H1 (cell line): ENCODE data around the gene PTGDS. TPM values are rescaled to one million over a fixed set of nuclear protein-coding genes. Genes with fewer than 3 reads are reported as not detected.

Source experiments
- CTCF ChIA-PET: fragments of 300-600 bp; sonication (Branson Sonifier 250); formaldehyde crosslinking; loops from one replicate; lab custom pipeline; 2021; ENCODE audit not compliant: partially characterized antibody; lab: Charles Lee
- POLR2A ChIA-PET: fragments of 300-600 bp; sonication (Branson Sonifier 250); formaldehyde crosslinking; loops from one replicate; lab custom pipeline; 2021; ENCODE audit warnings: inconsistent platforms; ENCODE audit not compliant: partially characterized antibody; lab: Charles Lee
- DNase-seq, 2 experiments: peaks; one replicate each; pipeline versions ENCODE4 v3.0.0 to v3.0.0-alpha.2; 2010 to 2022; ENCODE audit warnings: low spot score in 2 of 2, low read depth in 1 of 2, mixed read lengths in 1 of 2
- FAIRE-seq: peaks from 2 replicates; lab custom pipeline; 2011; peaks lifted over from hg19 to GRCh38; lab: Jason Lieb, UNC
- H2AFZ ChIP-seq: 2 replicates; pipeline ENCODE4 v1.8.1; 2012; ENCODE audit warnings: low read length, inconsistent platforms
- H2AK5ac ChIP-seq: 2 replicates; pipeline ENCODE4 v1.6.1; 2013; ENCODE audit warnings: low read depth, low read length
- H2BK120ac ChIP-seq: replicated peaks from 2 replicates; pipeline ENCODE3; 2013; ENCODE audit warnings: low read depth, low read length, inconsistent platforms
- H2BK12ac ChIP-seq: 2 replicates; pipeline ENCODE4 v1.6.1; 2013; ENCODE audit warnings: low read depth, low read length
- H2BK15ac ChIP-seq: 2 replicates; pipeline ENCODE4 v1.6.1; 2013; ENCODE audit warnings: low read length
- H2BK20ac ChIP-seq: 2 replicates; pipeline ENCODE4 v1.6.1; 2013; ENCODE audit warnings: low read length
- H2BK5ac ChIP-seq: 2 replicates; pipeline ENCODE4 v1.6.1; 2013; ENCODE audit warnings: low read depth, low read length
- H3K14ac ChIP-seq: 2 replicates; pipeline ENCODE4 v1.6.1; 2013; ENCODE audit warnings: inconsistent platforms; ENCODE audit not compliant: insufficient read length
- H3K18ac ChIP-seq: 2 replicates; pipeline ENCODE4 v1.6.1; 2013; ENCODE audit warnings: low read length; ENCODE audit errors: extremely low read depth
- H3K23ac ChIP-seq: 2 replicates; pipeline ENCODE4 v1.6.1; 2013; ENCODE audit warnings: inconsistent platforms; ENCODE audit not compliant: insufficient read length
- H3K23me2 ChIP-seq: 2 replicates; pipeline ENCODE4 v1.6.1; 2013; ENCODE audit warnings: low read depth, low read length
- H3K27ac ChIP-seq: 2 replicates; pipeline ENCODE4 v1.6.1; 2011; ENCODE audit warnings: low read depth, low read length, inconsistent platforms
- H3K27me3 ChIP-seq, 4 experiments: replicated peaks in 1 of 4; 1 replicate in 1 of 4; 2 replicates in 3 of 4; pipeline versions ENCODE4 v1.6.1 to v1.8.1; 2011 to 2013; ENCODE audit warnings: low read length in 3 of 4, mild to moderate bottlenecking in 3 of 4, inconsistent platforms in 2 of 4, mixed read lengths in 2 of 4, moderate library complexity in 1 of 4; ENCODE audit not compliant: control insufficient read depth in 3 of 4, insufficient read depth in 3 of 4; ENCODE audit errors: extremely low read depth in 1 of 4
- H3K36me3 ChIP-seq, 4 experiments: 2 replicates each; pipeline versions ENCODE4 v1.6.1 to v1.8.1; 2011 to 2013; ENCODE audit warnings: mild to moderate bottlenecking in 4 of 4, low read length in 3 of 4, moderate library complexity in 2 of 4, control low read depth in 1 of 4, inconsistent platforms in 1 of 4; ENCODE audit not compliant: insufficient read depth in 4 of 4, control insufficient read depth in 2 of 4
- H3K4ac ChIP-seq: replicated peaks from 2 replicates; pipeline ENCODE3; 2013; ENCODE audit warnings: low read length, low read depth, mixed read lengths, inconsistent platforms; ENCODE audit not compliant: insufficient read length
- H3K4me1 ChIP-seq, 4 experiments: replicated peaks in 1 of 4; 1 replicate in 1 of 4; 2 replicates in 3 of 4; pipeline versions ENCODE4 v1.6.1 to v1.8.1; 2011 to 2013; ENCODE audit warnings: low read length in 3 of 4, inconsistent platforms in 2 of 4, mixed read lengths in 1 of 4; ENCODE audit not compliant: insufficient read depth in 4 of 4, control insufficient read depth in 3 of 4
- H3K4me2 ChIP-seq, 2 experiments: 2 replicates each; pipeline versions ENCODE4 v1.6.1 to v1.8.1; 2011 to 2013; ENCODE audit warnings: low read depth in 2 of 2, low read length in 2 of 2, control low read depth in 1 of 2, inconsistent platforms in 1 of 2, mild to moderate bottlenecking in 1 of 2; ENCODE audit not compliant: insufficient read depth in 1 of 2
- H3K4me3 ChIP-seq, 4 experiments: fragments of 200-600, 300-600 bp in 1 of 4; sonication (generic), shearing (Covaris generic), sonication (Bioruptor Twin) in 1 of 4; 2 replicates each; pipeline versions ENCODE4 v1.5.1 to v1.8.1; 2011 to 2016; ENCODE audit warnings: low read length in 4 of 4, low read depth in 3 of 4, control low read depth in 2 of 4, inconsistent platforms in 2 of 4, mild to moderate bottlenecking in 2 of 4, mixed read lengths in 1 of 4, moderate library complexity in 1 of 4; ENCODE audit not compliant: insufficient read depth in 2 of 4; ENCODE audit errors: extremely low read depth in 1 of 4
- H3K56ac ChIP-seq: replicated peaks from 2 replicates; pipeline ENCODE3; 2013; ENCODE audit warnings: low read depth, mild to moderate bottlenecking, mixed read lengths, low read length, inconsistent platforms; ENCODE audit not compliant: insufficient read length
- H3K79me1 ChIP-seq: 2 replicates; pipeline ENCODE4 v1.6.1; 2013; ENCODE audit warnings: low read depth, low read length, control low read depth
- H3K79me2 ChIP-seq, 2 experiments: 2 replicates each; pipeline versions ENCODE4 v1.6.1 to v1.8.1; 2012 to 2013; ENCODE audit warnings: low read length in 2 of 2, mild to moderate bottlenecking in 2 of 2, inconsistent platforms in 1 of 2; ENCODE audit not compliant: insufficient read depth in 2 of 2, control insufficient read depth in 1 of 2
- H3K9ac ChIP-seq, 4 experiments: replicated peaks in 1 of 4; 1 replicate in 1 of 4; 2 replicates in 3 of 4; pipeline versions ENCODE4 v1.6.1 to v1.8.1; 2011 to 2013; ENCODE audit warnings: low read depth in 3 of 4, low read length in 3 of 4, control low read depth in 2 of 4, mild to moderate bottlenecking in 2 of 4, moderate library complexity in 2 of 4, inconsistent platforms in 1 of 4; ENCODE audit errors: extremely low read depth in 1 of 4
- H3K9me3 ChIP-seq, 2 experiments: 2 replicates each; pipeline versions ENCODE4 v1.6.1 to v1.8.1; 2012 to 2013; ENCODE audit warnings: mild to moderate bottlenecking in 2 of 2, moderate library complexity in 2 of 2, control low read depth in 1 of 2, inconsistent platforms in 1 of 2, low read depth in 1 of 2, low read length in 1 of 2, mixed read lengths in 1 of 2; ENCODE audit not compliant: insufficient read depth in 2 of 2
- H4K20me1 ChIP-seq, 2 experiments: replicated peaks in 1 of 2; 2 replicates each; pipeline versions ENCODE3 to v1.8.1; 2011 to 2013; ENCODE audit warnings: inconsistent platforms in 2 of 2, low read length in 2 of 2, mild to moderate bottlenecking in 1 of 2; ENCODE audit not compliant: insufficient read depth in 2 of 2, control insufficient read depth in 1 of 2
- H4K5ac ChIP-seq: 2 replicates; pipeline ENCODE4 v1.6.1; 2013; ENCODE audit warnings: low read length, low read depth, mixed read lengths, inconsistent platforms; ENCODE audit not compliant: insufficient read length
- H4K8ac ChIP-seq: 2 replicates; pipeline ENCODE4 v1.8.0; 2013; ENCODE audit warnings: mild to moderate bottlenecking, moderate library complexity, low read length, inconsistent platforms; ENCODE audit not compliant: insufficient read depth; ENCODE audit errors: extremely low read depth
- H4K91ac ChIP-seq: replicated peaks from 2 replicates; pipeline ENCODE3; 2013; ENCODE audit warnings: low read length, mixed read lengths, inconsistent platforms; ENCODE audit not compliant: insufficient read length
- BACH1 ChIP-seq: IDR thresholded peaks from 2 replicates; pipeline ENCODE4 v1.6.1; 2012; ENCODE audit warnings: low read length, improper control_type of control experiment
- BRCA1 ChIP-seq: IDR thresholded peaks from 2 replicates; pipeline ENCODE4 v1.6.1; 2012; ENCODE audit warnings: low read depth, low read length, improper control_type of control experiment
- CBX5 ChIP-seq: fragments of 300-800, 300-1000 bp; sonication (generic); IDR thresholded peaks from 2 replicates; pipeline ENCODE4 v1.7.1; 2016; ENCODE audit warnings: antibody characterized with exemption, low read length, low read depth
- EGR1 ChIP-seq: IDR thresholded peaks from 2 replicates; pipeline ENCODE4 v1.6.1; 2011; ENCODE audit warnings: low read depth, low read length, borderline replicate concordance
- NANOG ChIP-seq: IDR thresholded peaks from 2 replicates; pipeline ENCODE4 v1.6.1; 2011; ENCODE audit warnings: low read length, low read depth, mild to moderate bottlenecking, inconsistent platforms; ENCODE audit not compliant: insufficient read depth, poor library complexity, severe bottlenecking
- POLR2AphosphoS5 ChIP-seq: IDR thresholded peaks from 2 replicates; pipeline ENCODE4 v1.6.1; 2011; ENCODE audit warnings: low read depth, low read length
- RNF2 ChIP-seq: fragments of 200-900, 300-1000 bp; sonication (generic); IDR thresholded peaks from 2 replicates; pipeline ENCODE4 v1.7.1; 2016; ENCODE audit warnings: borderline replicate concordance, low read depth, mild to moderate bottlenecking, antibody characterized with exemption, low read length; ENCODE audit not compliant: poor library complexity, severe bottlenecking; ENCODE audit errors: missing control alignments
- SIRT6 ChIP-seq: IDR thresholded peaks from one replicate; pipeline ENCODE4 v1.7.1; 2012; ENCODE audit warnings: low read length, inconsistent platforms
- SP4 ChIP-seq: IDR thresholded peaks from 2 replicates; pipeline ENCODE4 v1.6.1; 2012; ENCODE audit warnings: low read length, inconsistent platforms
- TAF7 ChIP-seq: optimal IDR thresholded peaks from 2 replicates; pipeline ENCODE3; 2011; ENCODE audit warnings: low read depth, mild to moderate bottlenecking, inconsistent platforms, low read length, moderate library complexity, borderline replicate concordance
- USF2 ChIP-seq: IDR thresholded peaks from 2 replicates; pipeline ENCODE4 v1.6.1; 2011; ENCODE audit warnings: low read length, improper control_type of control experiment
- WGBS, 2 experiments: shearing (Covaris generic) in 1 of 2; methylation state at CpG; one replicate each; pipeline versions ENCODE4 v1.1.6 to v1.1.7; 2013 to 2015; ENCODE audit warnings: low lambda C conversion rate in 2 of 2, mixed read lengths in 2 of 2, inconsistent platforms in 1 of 2, low coverage in 1 of 2, missing lambda C conversion rate in 1 of 2; ENCODE audit not compliant: insufficient replicate concordance in 2 of 2, insufficient coverage in 1 of 2, insufficient read length in 1 of 2; ENCODE audit errors: extremely low coverage in 1 of 2, missing lambda C conversion rate in 1 of 2; 5-methylcytosine and 5-hydroxymethylcytosine counted together
- polyA plus RNA-seq, 7 experiments: library from polyadenylated mRNA; depleted of rRNA in 3 of 7; stranded (reverse) in 5 of 7; unstranded in 2 of 7; fragments of >200 nt in 5 of 7; fragments of 200-250 nt in 2 of 7; gene quantifications; 1 replicate in 5 of 7; 2 replicates in 1 of 7; 4 replicates in 1 of 7; pipeline versions ENCODE4 v1.2.1 to v1.2.3, GENCODE V29; 2011 to 2013; ENCODE audit warnings: missing spikeins in 2 of 7, mixed read lengths in 2 of 7
- total RNA-seq: library from RNA; stranded (reverse); fragmentation: NEBNext Ultra II Directional; extraction: Animal tissue kit (Norgen Biotek cat#: 25700); gene quantifications from 2 replicates; pipeline ENCODE4 v1.2.1, GENCODE V29; 2021

Gene PTGDS
- total and polyA plus RNA-seq, 2 of the 8 experiments (the other 6 are each of a cell fraction or from before 2014, with no cell fraction given), result 1.7 to 2.3 TPM

- FAIRE-seq (no peak), DNase-seq (no peak)
- POLR2A ChIA-PET, result no interaction called here
- Histone ChIP-seq H2BK5ac (no peak overlapping the region; the same call in 1 of the 2 replicates), H3K36me3 (no peaks in the 10 kb centered on the region), H3K27ac (no peak overlapping the region), H3K4me3 (no peak overlapping the region), H3K9ac (peak overlapping the region in 1 of 4 experiments; percentile 14; a peak in 1 of 7 replicates), H3K23me2 (peaks cover 15% of the 10 kb centered on the region; the same call in 1 of the 2 replicates), H3K9me3 (no peaks in the 10 kb centered on the region), H3K79me1 (no peaks in the 10 kb centered on the region), H3K4ac (no peak overlapping the region), H2BK120ac (no peak overlapping the region), H3K56ac (no peak overlapping the region), H3K14ac (no peak overlapping the region), H3K27me3 (no peaks in the 10 kb centered on the region), H3K79me2 (no peaks in the 10 kb centered on the region), H4K8ac (0 out of 2 replicates have a peak overlapping the region, but pooled peaks have one; percentile 51), H4K91ac (peak overlapping the region; percentile 34), H3K18ac (no peak overlapping the region; the same call in 1 of the 2 replicates), H2BK20ac (no peak overlapping the region), H2AFZ (no peak overlapping the region), H2BK12ac (no peak overlapping the region), H2AK5ac (no peak overlapping the region), H4K20me1 (peaks cover 0 to 6% of the 10 kb centered on the region in 2 experiments), H3K4me1 (peaks cover 0 to 9% (median 6%) of the 10 kb centered on the region in 4 experiments; a peak in 5 of 7 replicates), H3K23ac (no peak overlapping the region), H4K5ac (no peak overlapping the region), H2BK15ac (no peak overlapping the region), H3K4me2 (no peak overlapping the region)
- WGBS, 2 experiments, result 94% methylated on average over 14 of the region's 25 CpGs; no CpG with 5 or more reads in 1 of the 2 experiments
- CTCF ChIA-PET, result interaction anchor here (0.8 to 5.2 kb wide), 9 partner anchors 8 to 164 kb away, joined by 3 to 21 read pairs (median 3); partner anchors contain the start of genes C8G and FBXW5
- TF ChIP-seq SIRT6, result no peak
- no peak for TF ChIP-seq POLR2AphosphoS5
- TF ChIP-seq TAF7, result no peak
- TF ChIP-seq EGR1, result no peak
- no peak for TF ChIP-seq RNF2
- no peak for TF ChIP-seq BACH1
- no peak for TF ChIP-seq USF2
- no peak for TF ChIP-seq BRCA1
- TF ChIP-seq NANOG, result no peak
- TF ChIP-seq CBX5, result no peak
- TF ChIP-seq SP4, result no peak
These were observed 22.8 kb upstream of the PTGDS start for GRCh38 chr9:136954270-136955083.
